SH-SY5Y (cell line): Measurements from ENCODE around the gene RAP1GDS1.

Experiments used
- GATA2 ChIP-seq: IDR thresholded peaks from 2 replicates; pipeline ENCODE4 v1.6.1; 2011; ENCODE audit warnings: mild to moderate bottlenecking, low read depth, low read length
- GATA3 ChIP-seq: IDR thresholded peaks from 2 replicates; pipeline ENCODE4 v1.6.1; 2011; ENCODE audit warnings: low read depth, mild to moderate bottlenecking, low read length, moderate library complexity

DNA sequence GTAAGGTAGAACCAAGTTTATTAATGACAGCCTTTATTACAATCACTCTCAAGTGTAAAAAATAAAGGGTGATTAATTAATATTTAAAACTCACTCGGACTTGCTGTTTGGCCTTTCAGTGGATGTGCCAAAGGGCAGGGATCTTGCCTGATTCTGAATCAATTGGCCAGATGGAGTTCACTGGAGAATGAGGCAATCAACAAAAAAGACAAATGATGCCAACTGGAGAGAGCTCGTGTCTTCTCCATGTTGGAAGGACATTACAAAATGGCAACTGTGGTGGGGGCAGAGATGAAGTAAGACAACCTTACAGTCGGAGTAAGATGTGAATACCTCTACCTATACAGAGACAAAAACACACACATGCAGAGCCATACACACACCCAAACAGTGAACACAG, 209.2 kb downstream of the RAP1GDS1 start:
- TF ChIP-seq GATA2: no peak
- no peak for TF ChIP-seq GATA3
